HepG2 (cell line): Measurements from ENCODE around the gene CLCN4. TPM values are rescaled to one million over a fixed set of nuclear protein-coding genes. Genes with fewer than 3 reads are reported as not detected.

ENCODE experiments used
- ATAC-seq: fragments of 200-7000 bp; cut with Tn5 transposase; 3 replicates; pipeline ENCODE4 v1.9.1; 2020; ENCODE audit warnings: mild to moderate bottlenecking, moderate library complexity
- BruUV-seq: library from RNA; stranded (reverse); fragments of 400-500 nt; replicated peaks from 2 replicates; lab custom pipeline; 2021; lab: Mats Ljungman, UMichigan
- CTCF ChIA-PET: fragments of 300-600 bp; formaldehyde crosslinking; extraction: SDS; loops from one replicate; lab custom pipeline; 2021; ENCODE audit warnings: low total read pairs, inconsistent platforms, low intra/inter-chr PET ratio; lab: Yijun Ruan, JAX
- POLR2A ChIA-PET: fragments of 350-600 bp; sonication (Branson Sonifier 250); formaldehyde crosslinking; loops from one replicate; lab custom pipeline; 2020; ENCODE audit warnings: antibody characterized with exemption, inconsistent platforms; lab: Yijun Ruan, JAX
- DNase-seq: peaks from one replicate; pipeline ENCODE4 v3.0.0-alpha.2; 2015; ENCODE audit warnings: low spot score
- FAIRE-seq: peaks from 3 replicates; lab custom pipeline; 2011; peaks lifted over from hg19 to GRCh38; lab: Jason Lieb, UNC
- H2AFZ ChIP-seq: one replicate; pipeline ENCODE4 v1.6.1; 2011; ENCODE audit warnings: low read length, inconsistent platforms
- H3K27ac ChIP-seq: fragments of 300-600 bp; 3 replicates; pipeline ENCODE4 v1.8.0; 2011; ENCODE audit warnings: mixed run types, mild to moderate bottlenecking, mixed read lengths, low read length, inconsistent platforms; ENCODE audit not compliant: insufficient read depth; ENCODE audit errors: extremely low read length
- H3K27me3 ChIP-seq, 2 experiments: fragments of 200-600 bp in 1 of 2; 2 replicates in 1 of 2; 3 replicates in 1 of 2; pipeline versions ENCODE4 v1.6.0 to v1.8.0; 2011; ENCODE audit warnings: low read length in 2 of 2, mild to moderate bottlenecking in 2 of 2, moderate library complexity in 2 of 2, inconsistent platforms in 1 of 2; ENCODE audit not compliant: insufficient read depth in 2 of 2, control insufficient read depth in 1 of 2
- H3K36me3 ChIP-seq, 2 experiments: fragments of 200-600 bp in 1 of 2; replicated peaks in 1 of 2; 2 replicates in 1 of 2; 3 replicates in 1 of 2; pipeline versions ENCODE4 v1.5.1 to v1.8.0; 2011; ENCODE audit warnings: low read length in 2 of 2, inconsistent platforms in 1 of 2; ENCODE audit not compliant: insufficient read depth in 2 of 2, control insufficient read depth in 1 of 2
- H3K4me1 ChIP-seq: 2 replicates; pipeline ENCODE4 v1.5.1; 2012; ENCODE audit warnings: low read length, inconsistent platforms; ENCODE audit not compliant: insufficient read depth
- H3K4me2 ChIP-seq: 2 replicates; pipeline ENCODE4 v1.6.0; 2011; ENCODE audit warnings: low read depth, low read length, inconsistent platforms
- H3K4me3 ChIP-seq, 3 experiments: fragments of 200-600 bp in 1 of 3; sonication (generic), shearing (Covaris generic) in 1 of 3; replicated peaks in 1 of 3; 2 replicates each; pipeline ENCODE4 v1.5.1; 2011 to 2016; ENCODE audit warnings: low read length in 3 of 3, inconsistent platforms in 2 of 3, low read depth in 2 of 3, mild to moderate bottlenecking in 2 of 3, control low read depth in 1 of 3, mixed read lengths in 1 of 3; ENCODE audit not compliant: insufficient read depth in 1 of 3
- H3K79me2 ChIP-seq: one replicate; pipeline ENCODE4 v1.6.1; 2011; ENCODE audit warnings: low read length, inconsistent platforms; ENCODE audit not compliant: insufficient read depth
- H3K9ac ChIP-seq: 2 replicates; pipeline ENCODE4 v1.6.0; 2011; ENCODE audit warnings: mild to moderate bottlenecking, low read depth, low read length, inconsistent platforms; ENCODE audit not compliant: insufficient read depth
- H3K9me3 ChIP-seq: 2 replicates; pipeline ENCODE4 v1.5.1; 2012; ENCODE audit warnings: mild to moderate bottlenecking, low read length
- H4K20me1 ChIP-seq: 2 replicates; pipeline ENCODE4 v1.6.0; 2011; ENCODE audit warnings: inconsistent platforms, mild to moderate bottlenecking, low read length, moderate library complexity; ENCODE audit not compliant: insufficient read depth
- ATAD3A ChIP-seq: sonication (generic); formaldehyde crosslinking; IDR thresholded peaks from 2 replicates; pipeline ENCODE4 v1.4.0; 2020; ENCODE audit warnings: missing genetic modification reagents
- ATF7 ChIP-seq, 2 experiments: fragments of 450-650 bp in 1 of 2; sonication (generic) in 1 of 2; formaldehyde crosslinking in 1 of 2; IDR thresholded peaks; 2 replicates each; pipeline versions ENCODE4 v1.4.0 to v1.6.1; 2016 to 2020; ENCODE audit warnings: antibody characterized with exemption in 1 of 2, mild to moderate bottlenecking in 1 of 2, missing genetic modification reagents in 1 of 2
- FOXM1 ChIP-seq: sonication (generic); formaldehyde crosslinking; IDR thresholded peaks from 2 replicates; pipeline ENCODE4 v1.5.0; 2020; ENCODE audit warnings: missing genetic modification reagents
- PTBP1 ChIP-seq: fragments of 200-400 bp; formaldehyde crosslinking; IDR thresholded peaks from 2 replicates; pipeline ENCODE4 v1.6.1; 2018; ENCODE audit warnings: low read length, low read depth; ENCODE audit not compliant: poor library complexity, severe bottlenecking
- SMAD3 ChIP-seq: sonication (generic); formaldehyde crosslinking; IDR thresholded peaks from 2 replicates; pipeline ENCODE4 v1.4.0; 2020; ENCODE audit warnings: missing genetic modification reagents
- SOX13 ChIP-seq, 3 experiments: fragments of 450-650 bp in 1 of 3; sonication (generic) in 1 of 3; formaldehyde crosslinking in 1 of 3; IDR thresholded peaks in 2 of 3; conservative IDR thresholded peaks in 1 of 3; 2 replicates each; pipeline versions ENCODE4 v1.5.0 to v1.6.1; 2016 to 2020; ENCODE audit warnings: antibody characterized with exemption in 1 of 3, mild to moderate bottlenecking in 1 of 3, missing compliant biosample characterization in 1 of 3, missing genetic modification reagents in 1 of 3, moderate library complexity in 1 of 3
- SRF ChIP-seq: IDR thresholded peaks from 2 replicates; pipeline ENCODE4 v1.6.1; 2011; ENCODE audit warnings: mild to moderate bottlenecking, low read depth, low read length, moderate library complexity
- ZNF10 ChIP-seq: sonication (generic); formaldehyde crosslinking; IDR thresholded peaks from 2 replicates; pipeline ENCODE4 v1.4.0; 2020; ENCODE audit warnings: mild to moderate bottlenecking, low read depth, missing genetic modification reagents, borderline replicate concordance
- ZNF549 ChIP-seq: sonication (generic); formaldehyde crosslinking; IDR thresholded peaks from 2 replicates; pipeline ENCODE4 v1.5.0; 2020; ENCODE audit warnings: missing genetic modification reagents
- ZNF720 ChIP-seq: sonication (generic); formaldehyde crosslinking; IDR thresholded peaks from 2 replicates; pipeline ENCODE4 v1.4.0; 2020; ENCODE audit warnings: missing genetic modification reagents
- ZNF746 ChIP-seq: sonication (generic); formaldehyde crosslinking; IDR thresholded peaks from 2 replicates; pipeline ENCODE4 v1.8.0; 2022; ENCODE audit warnings: mild to moderate bottlenecking, missing genetic modification reagents
- ZNF747 ChIP-seq: sonication (generic); formaldehyde crosslinking; IDR thresholded peaks from 2 replicates; pipeline ENCODE4 v1.8.1; 2023; ENCODE audit warnings: missing genetic modification reagents, mild to moderate bottlenecking, borderline replicate concordance
- ZNF772 ChIP-seq: sonication (generic); formaldehyde crosslinking; IDR thresholded peaks from 2 replicates; pipeline ENCODE4 v1.5.0; 2020; ENCODE audit warnings: mild to moderate bottlenecking, missing genetic modification reagents
- WGBS: methylation state at CpG from one replicate; pipeline ENCODE4 v1.1.6; 2017; ENCODE audit warnings: low lambda C conversion rate; 5-methylcytosine and 5-hydroxymethylcytosine counted together
- in situ Hi-C: cut with HindIII; loops from 2 replicates; pipeline ENCODE4 v1.10.0; 2017; ENCODE audit warnings: low pct_unique_long_range_greater_than_20kb; ENCODE audit not compliant: extremely low pct_ligation_motif_present
- intact Hi-C: fragments of 100-400 bp; cut with micrococcal nuclease; formaldehyde crosslinking; loops from one replicate; pipeline ENCODE4 v1.10.0; 2022; ENCODE audit not compliant: unreplicated experiment
- polyA plus RNA-seq, 8 experiments: library from polyadenylated mRNA; depleted of rRNA in 3 of 8; stranded (reverse) in 7 of 8; unstranded in 1 of 8; fragments of >200 nt; fragmentation: Illumina TruSeq in 4 of 8; extraction: Trizol in 4 of 8; gene quantifications; 2 replicates each; pipeline versions ENCODE4 v1.2.1 to v1.2.3, GENCODE V29; 2011 to 2016; ENCODE audit warnings: low read depth in 4 of 8, missing spikeins in 1 of 8, mixed read lengths in 1 of 8; ENCODE audit not compliant: insufficient read depth in 1 of 8
- total RNA-seq, 5 experiments: library from RNA; depleted of rRNA; stranded (reverse); fragments of >200 nt; fragmentation: Illumina TruSeq; extraction: Trizol; gene quantifications; 2 replicates each; pipeline ENCODE4 v1.2.3, GENCODE V29; 2016; ENCODE audit warnings: low read depth in 1 of 5
- TF ChIP-seq, protein P1 (sequence below): IDR thresholded peaks from 2 replicates; pipeline ENCODE4 v1.6.1; 2018; ENCODE audit warnings: missing genetic modification reagents
- TF ChIP-seq, protein P2 (sequence below): sonication (generic); formaldehyde crosslinking; IDR thresholded peaks from 2 replicates; pipeline ENCODE4 v1.4.0; 2020; ENCODE audit warnings: mild to moderate bottlenecking, missing genetic modification reagents

CLCN4 gene
- total and polyA plus RNA-seq, 2 of the 13 experiments (the other 11 are each of a cell fraction or from before 2014, with no cell fraction given), result 1.8 to 2.5 TPM

DNA sequence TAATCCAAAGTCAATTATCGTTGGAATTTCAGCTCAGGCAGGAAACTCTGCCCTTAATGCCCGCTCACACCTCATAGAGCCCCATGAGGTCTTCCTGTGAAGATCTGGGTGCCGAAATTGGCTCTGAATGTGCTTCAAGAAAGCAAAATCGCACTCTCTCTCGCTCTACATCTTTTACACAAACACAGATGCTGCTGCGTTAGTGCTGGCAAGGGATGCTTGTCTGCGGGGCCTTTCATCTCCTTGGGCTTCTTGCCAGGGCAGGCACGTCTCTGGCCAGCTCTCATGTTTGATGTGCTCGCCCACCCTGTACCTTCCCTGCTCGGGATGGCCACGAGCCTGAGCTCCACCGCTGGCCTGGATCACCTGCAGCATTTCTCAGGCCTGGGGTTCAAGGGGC is 66.5 kb downstream of the CLCN4 start:
- no TSS peak for BruUV-seq
- POLR2A ChIA-PET, result no interaction called here
- H3K4me1 ChIP-seq, result no peaks in the 10 kb centered on the region
- 99% methylated on average over 7 of the region's 12 CpGs for WGBS
- H4K20me1 ChIP-seq, result no peaks in the 10 kb centered on the region
- H3K79me2 ChIP-seq, result no peaks in the 10 kb centered on the region
- no peaks in the 10 kb centered on the region for H3K36me3 ChIP-seq
- no peak for FAIRE-seq
- TF ChIP-seq, protein P1, sequence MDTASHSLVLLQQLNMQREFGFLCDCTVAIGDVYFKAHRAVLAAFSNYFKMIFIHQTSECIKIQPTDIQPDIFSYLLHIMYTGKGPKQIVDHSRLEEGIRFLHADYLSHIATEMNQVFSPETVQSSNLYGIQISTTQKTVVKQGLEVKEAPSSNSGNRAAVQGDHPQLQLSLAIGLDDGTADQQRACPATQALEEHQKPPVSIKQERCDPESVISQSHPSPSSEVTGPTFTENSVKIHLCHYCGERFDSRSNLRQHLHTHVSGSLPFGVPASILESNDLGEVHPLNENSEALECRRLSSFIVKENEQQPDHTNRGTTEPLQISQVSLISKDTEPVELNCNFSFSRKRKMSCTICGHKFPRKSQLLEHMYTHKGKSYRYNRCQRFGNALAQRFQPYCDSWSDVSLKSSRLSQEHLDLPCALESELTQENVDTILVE, result no peak
- TF ChIP-seq ZNF747 (CRISPR knock-in tag) (no peak), ATF7 (IDR thresholded peaks at IDR 0.05) (no peak), ATF7 (CRISPR knock-in tag; IDR thresholded peaks at IDR 0.05) (no peak), ATAD3A (CRISPR knock-in tag) (no peak), ZNF772 (CRISPR knock-in tag) (no peak), ZNF720 (CRISPR knock-in tag) (no peak), SMAD3 (no peak), FOXM1 (CRISPR knock-in tag) (no peak), ZNF746 (CRISPR knock-in tag) (no peak), PTBP1 (no peak), ZNF549 (CRISPR knock-in tag) (no peak), SRF (no peak), SOX13 (IDR thresholded peaks at IDR 0.05) (no peak), SOX13 (CRISPR knock-in tag; conservative IDR thresholded peaks at IDR 0.05 in 1 of 2, IDR thresholded peaks at IDR 0.05 in 1 of 2) (no peak), ZNF10 (no peak)
- TF ChIP-seq, protein P2, sequence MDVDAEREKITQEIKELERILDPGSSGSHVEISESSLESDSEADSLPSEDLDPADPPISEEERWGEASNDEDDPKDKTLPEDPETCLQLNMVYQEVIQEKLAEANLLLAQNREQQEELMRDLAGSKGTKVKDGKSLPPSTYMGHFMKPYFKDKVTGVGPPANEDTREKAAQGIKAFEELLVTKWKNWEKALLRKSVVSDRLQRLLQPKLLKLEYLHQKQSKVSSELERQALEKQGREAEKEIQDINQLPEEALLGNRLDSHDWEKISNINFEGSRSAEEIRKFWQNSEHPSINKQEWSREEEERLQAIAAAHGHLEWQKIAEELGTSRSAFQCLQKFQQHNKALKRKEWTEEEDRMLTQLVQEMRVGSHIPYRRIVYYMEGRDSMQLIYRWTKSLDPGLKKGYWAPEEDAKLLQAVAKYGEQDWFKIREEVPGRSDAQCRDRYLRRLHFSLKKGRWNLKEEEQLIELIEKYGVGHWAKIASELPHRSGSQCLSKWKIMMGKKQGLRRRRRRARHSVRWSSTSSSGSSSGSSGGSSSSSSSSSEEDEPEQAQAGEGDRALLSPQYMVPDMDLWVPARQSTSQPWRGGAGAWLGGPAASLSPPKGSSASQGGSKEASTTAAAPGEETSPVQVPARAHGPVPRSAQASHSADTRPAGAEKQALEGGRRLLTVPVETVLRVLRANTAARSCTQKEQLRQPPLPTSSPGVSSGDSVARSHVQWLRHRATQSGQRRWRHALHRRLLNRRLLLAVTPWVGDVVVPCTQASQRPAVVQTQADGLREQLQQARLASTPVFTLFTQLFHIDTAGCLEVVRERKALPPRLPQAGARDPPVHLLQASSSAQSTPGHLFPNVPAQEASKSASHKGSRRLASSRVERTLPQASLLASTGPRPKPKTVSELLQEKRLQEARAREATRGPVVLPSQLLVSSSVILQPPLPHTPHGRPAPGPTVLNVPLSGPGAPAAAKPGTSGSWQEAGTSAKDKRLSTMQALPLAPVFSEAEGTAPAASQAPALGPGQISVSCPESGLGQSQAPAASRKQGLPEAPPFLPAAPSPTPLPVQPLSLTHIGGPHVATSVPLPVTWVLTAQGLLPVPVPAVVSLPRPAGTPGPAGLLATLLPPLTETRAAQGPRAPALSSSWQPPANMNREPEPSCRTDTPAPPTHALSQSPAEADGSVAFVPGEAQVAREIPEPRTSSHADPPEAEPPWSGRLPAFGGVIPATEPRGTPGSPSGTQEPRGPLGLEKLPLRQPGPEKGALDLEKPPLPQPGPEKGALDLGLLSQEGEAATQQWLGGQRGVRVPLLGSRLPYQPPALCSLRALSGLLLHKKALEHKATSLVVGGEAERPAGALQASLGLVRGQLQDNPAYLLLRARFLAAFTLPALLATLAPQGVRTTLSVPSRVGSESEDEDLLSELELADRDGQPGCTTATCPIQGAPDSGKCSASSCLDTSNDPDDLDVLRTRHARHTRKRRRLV (CRISPR knock-in tag), result no peak
- no peak overlapping the region for H3K4me2 ChIP-seq
- CTCF ChIA-PET, result no interaction called here
- no peaks in the 10 kb centered on the region for H3K27me3 ChIP-seq
- ATAC-seq, result no peak
- in situ Hi-C loops (no loop called here), intact Hi-C loops (no loop called here)
- H3K27ac ChIP-seq, result no peak overlapping the region
- no peak overlapping the region for H2AFZ ChIP-seq
- DNase-seq, result no peak
- H3K9ac ChIP-seq, result no peak overlapping the region
- H3K4me3 ChIP-seq, result no peak overlapping the region
- no peaks in the 10 kb centered on the region for H3K9me3 ChIP-seq
